SK-N-SH (cell line): ENCODE data around the gene CRTC3.

Experiments used
- CTCF ChIP-seq: fragments of 200-600 bp; sonication (generic); IDR thresholded peaks from 2 replicates; pipeline ENCODE4 v1.6.1; 2017; ENCODE audit warnings: antibody characterized with exemption, mild to moderate bottlenecking, moderate library complexity
- NFIC ChIP-seq: IDR thresholded peaks from 2 replicates; pipeline ENCODE4 v1.4.0; 2012; ENCODE audit warnings: borderline replicate concordance
- RXRA ChIP-seq: IDR thresholded peaks from 2 replicates; pipeline ENCODE4 v1.4.0; 2012; ENCODE audit warnings: low read depth, mild to moderate bottlenecking, borderline replicate concordance

DNA sequence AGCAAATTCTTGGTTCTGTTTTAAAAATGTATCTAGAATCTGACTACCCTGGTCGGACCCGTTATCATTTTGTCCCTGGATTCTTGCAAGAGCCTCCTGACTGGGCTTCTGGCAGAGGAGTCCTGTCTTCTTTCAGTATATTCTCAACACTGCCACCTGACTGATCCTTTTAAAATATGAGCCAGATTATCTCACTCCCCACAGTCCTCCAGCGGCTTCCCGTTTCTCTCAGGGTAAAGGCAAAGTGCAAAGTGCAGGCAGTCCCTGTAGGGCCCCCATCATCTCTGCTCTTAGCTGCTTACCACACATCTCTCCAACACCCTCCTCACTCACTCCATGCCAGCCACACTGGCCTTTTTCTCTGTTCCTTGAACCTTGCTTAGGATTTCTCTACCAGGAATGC lies 28.4 kb downstream of the CRTC3 start:
- TF ChIP-seq RXRA (no peak), NFIC (no peak), CTCF (no peak)
